GM12872 (cell line): ENCODE measurements around the gene NREP.

ENCODE experiments used
- TF ChIP-seq, protein P1 (sequence below): IDR thresholded peaks from 3 replicates; pipeline ENCODE4 v1.5.1; 2011; ENCODE audit warnings: low read depth, mild to moderate bottlenecking, low read length, moderate library complexity; ENCODE audit not compliant: insufficient read depth

NREP gene

DNA sequence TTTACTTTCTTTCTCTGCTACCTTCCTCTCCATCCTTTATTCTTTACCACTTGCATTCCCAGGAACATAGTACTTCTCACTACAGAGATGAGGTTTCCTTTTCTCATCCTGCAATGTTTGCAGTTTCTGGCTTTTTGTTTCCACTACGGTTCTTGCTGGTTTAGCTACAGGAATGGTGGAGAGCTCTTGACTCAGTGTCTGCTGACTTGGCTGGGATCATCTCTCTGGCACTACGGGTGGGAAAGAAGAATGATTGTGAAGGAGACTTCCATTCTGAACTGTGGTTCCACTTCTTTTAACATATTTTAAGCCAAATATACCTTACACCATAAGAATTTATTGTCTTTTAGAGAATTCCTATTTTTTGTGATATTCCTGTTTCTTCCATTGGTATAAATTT, 65.1 kb downstream of the NREP start:
- TF ChIP-seq, protein P1, sequence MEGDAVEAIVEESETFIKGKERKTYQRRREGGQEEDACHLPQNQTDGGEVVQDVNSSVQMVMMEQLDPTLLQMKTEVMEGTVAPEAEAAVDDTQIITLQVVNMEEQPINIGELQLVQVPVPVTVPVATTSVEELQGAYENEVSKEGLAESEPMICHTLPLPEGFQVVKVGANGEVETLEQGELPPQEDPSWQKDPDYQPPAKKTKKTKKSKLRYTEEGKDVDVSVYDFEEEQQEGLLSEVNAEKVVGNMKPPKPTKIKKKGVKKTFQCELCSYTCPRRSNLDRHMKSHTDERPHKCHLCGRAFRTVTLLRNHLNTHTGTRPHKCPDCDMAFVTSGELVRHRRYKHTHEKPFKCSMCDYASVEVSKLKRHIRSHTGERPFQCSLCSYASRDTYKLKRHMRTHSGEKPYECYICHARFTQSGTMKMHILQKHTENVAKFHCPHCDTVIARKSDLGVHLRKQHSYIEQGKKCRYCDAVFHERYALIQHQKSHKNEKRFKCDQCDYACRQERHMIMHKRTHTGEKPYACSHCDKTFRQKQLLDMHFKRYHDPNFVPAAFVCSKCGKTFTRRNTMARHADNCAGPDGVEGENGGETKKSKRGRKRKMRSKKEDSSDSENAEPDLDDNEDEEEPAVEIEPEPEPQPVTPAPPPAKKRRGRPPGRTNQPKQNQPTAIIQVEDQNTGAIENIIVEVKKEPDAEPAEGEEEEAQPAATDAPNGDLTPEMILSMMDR = no peak

GRCh38 chr5:111691508-111691907, 65.5 kb downstream of the NREP start:
- TF ChIP-seq, protein P1 = 0 out of 3 replicates have a peak, but pooled peaks have one; percentile 2

GRCh38 chr5:111689357-111689935, 67.5 kb downstream of the NREP start:
- TF ChIP-seq, protein P1 = no peak

- TF ChIP-seq, protein P1 = peak; percentile 38; the same call in 2 of the 3 replicates
Measured at GRCh38 chr5:111685969-111686368, 71.0 kb downstream of the NREP start.

GRCh38 chr5:111682641-111683040, 74.4 kb downstream of the NREP start:
- TF ChIP-seq, protein P1 = no peak

- TF ChIP-seq, protein P1 = no peak
Measured at GRCh38 chr5:111682121-111682520, 74.9 kb downstream of the NREP start.

GRCh38 chr5:111681414-111682120, 75.4 kb downstream of the NREP start:
- TF ChIP-seq, protein P1 = no peak
